Measurements from ENCODE around the gene RTN4RL2. TPM values are rescaled to one million over a fixed set of nuclear protein-coding genes. Genes with fewer than 3 reads are reported as not detected.
A peak's percentile ranks its signal among the peaks of the same experiment; 100 is the strongest.

The RTN4RL2 gene
- total and polyA plus RNA-seq, 5 donors from 2014 or later = 0.11 TPM; not detected in 4

- Mint-ChIP-seq H3K27me3 (peaks cover 57% of the 10 kb centered on the region), H3K27ac (peak overlapping the region in 1 of 3 donors; percentile 68), H3K4me1 (peaks cover 0 to 46% (median 15%) of the 10 kb centered on the region in 4 donors), H3K4me3 (peak overlapping the region in 2 of 4 donors; percentile 1 to 46), H3K36me3 (peaks cover 13% of the 10 kb centered on the region), H3K9me3 (no peaks in the 10 kb centered on the region)
- Histone ChIP-seq H3K27ac (ENCODE audit: insufficient read depth, low read length, poor library complexity, severe bottlenecking) (no peak overlapping the region), H3K27me3 (ENCODE audit: control insufficient read depth, insufficient read depth, low read length) (peaks cover 5% of the 10 kb centered on the region), H3K4me1 (ENCODE audit: control insufficient read depth, insufficient read depth, low read length, poor library complexity, severe bottlenecking) (peaks cover 31% of the 10 kb centered on the region), H3K4me3 (ENCODE audit: low read depth, low read length) (no peak overlapping the region), H3K9me3 (ENCODE audit: control insufficient read depth in 2 of 2, low read length in 2 of 2) (no peaks in the 10 kb centered on the region), H3K36me3 (ENCODE audit: control insufficient read depth, insufficient read depth, low read length) (peaks cover 14% of the 10 kb centered on the region)
- DNase-seq (peak; percentile 19 to 71 (median 42)), ATAC-seq (ENCODE audit: low read depth in 2 of 2) (peak; percentile 21 to 46)
Observed at GRCh38 chr11:57480409-57481137, 20.2 kb downstream of the RTN4RL2 start.

GRCh38 chr11:57481315-57481714 lies 21.0 kb downstream of the RTN4RL2 start:
- Mint-ChIP-seq H3K9me3 (no peaks in the 10 kb centered on the region), H3K27me3 (peaks cover 53% of the 10 kb centered on the region), H3K36me3 (peaks cover 17% of the 10 kb centered on the region), H3K4me3 (no peak overlapping the region), H3K4me1 (peaks cover 0 to 39% (median 12%) of the 10 kb centered on the region in 4 donors), H3K27ac (peak overlapping the region in 1 of 3 donors; percentile 68)
- DNase-seq (no peak), ATAC-seq (ENCODE audit: low read depth in 2 of 2) (no peak)
- Histone ChIP-seq H3K27me3 (ENCODE audit: control insufficient read depth, insufficient read depth, low read length) (peaks cover 5% of the 10 kb centered on the region), H3K9me3 (ENCODE audit: control insufficient read depth in 2 of 2, low read length in 2 of 2) (no peaks in the 10 kb centered on the region), H3K4me1 (ENCODE audit: control insufficient read depth, insufficient read depth, low read length, poor library complexity, severe bottlenecking) (peaks cover 24% of the 10 kb centered on the region), H3K27ac (ENCODE audit: insufficient read depth, low read length, poor library complexity, severe bottlenecking) (no peak overlapping the region), H3K4me3 (ENCODE audit: low read depth, low read length) (no peak overlapping the region), H3K36me3 (ENCODE audit: control insufficient read depth, insufficient read depth, low read length) (peaks cover 18% of the 10 kb centered on the region)

- H3K4me3 Mint-ChIP-seq = peak overlapping the region in 1 of 4 donors; percentile 43
- no peak for DNase-seq
Observed at GRCh38 chr11:57481915-57482781, 21.8 kb downstream of the RTN4RL2 start.

GRCh38 chr11:57482782-57483561 lies 22.6 kb downstream of the RTN4RL2 start:
- H3K27me3 Mint-ChIP-seq = peaks cover 48% of the 10 kb centered on the region
- H3K27ac Mint-ChIP-seq = no peak overlapping the region
- H3K4me3 Mint-ChIP-seq = no peak overlapping the region
- H3K36me3 Mint-ChIP-seq = peaks cover 25% of the 10 kb centered on the region
- H3K27ac ChIP-seq (ENCODE audit: insufficient read depth, low read length, poor library complexity, severe bottlenecking) = no peak overlapping the region
- ATAC-seq (ENCODE audit: low read depth in 2 of 2) = peak; percentile 38 to 61
- peak; percentile 29 to 39 (median 35) for DNase-seq
- H3K36me3 ChIP-seq (ENCODE audit: control insufficient read depth, insufficient read depth, low read length) = peaks cover 28% of the 10 kb centered on the region
- H3K4me1 Mint-ChIP-seq = peaks cover 0 to 34% (median 11%) of the 10 kb centered on the region in 4 donors
- H3K9me3 Mint-ChIP-seq = no peaks in the 10 kb centered on the region
- H3K4me3 ChIP-seq (ENCODE audit: low read depth, low read length) = no peak overlapping the region
- no peaks in the 10 kb centered on the region for H3K9me3 ChIP-seq (ENCODE audit: control insufficient read depth in 2 of 2, low read length in 2 of 2)
- H3K4me1 ChIP-seq (ENCODE audit: control insufficient read depth, insufficient read depth, low read length, poor library complexity, severe bottlenecking) = peaks cover 16% of the 10 kb centered on the region
- H3K27me3 ChIP-seq (ENCODE audit: control insufficient read depth, insufficient read depth, low read length) = peaks cover 5% of the 10 kb centered on the region

More at GRCh38 chr11:57481915-57482781, 21.8 kb downstream of the RTN4RL2 start:
- peaks cover 16% of the 10 kb centered on the region for H3K4me1 ChIP-seq (ENCODE audit: control insufficient read depth, insufficient read depth, low read length, poor library complexity, severe bottlenecking)
- Mint-ChIP-seq H3K4me1 (peaks cover 0 to 35% (median 12%) of the 10 kb centered on the region in 4 donors), H3K9me3 (no peaks in the 10 kb centered on the region), H3K27ac (peak overlapping the region in 1 of 3 donors; percentile 43), H3K36me3 (peaks cover 17% of the 10 kb centered on the region), H3K27me3 (peaks cover 49% of the 10 kb centered on the region)
- H3K4me3 ChIP-seq (ENCODE audit: low read depth, low read length) = no peak overlapping the region
- no peak overlapping the region for H3K27ac ChIP-seq (ENCODE audit: insufficient read depth, low read length, poor library complexity, severe bottlenecking)
- H3K9me3 ChIP-seq (ENCODE audit: control insufficient read depth in 2 of 2, low read length in 2 of 2) = no peaks in the 10 kb centered on the region
- H3K36me3 ChIP-seq (ENCODE audit: control insufficient read depth, insufficient read depth, low read length) = peaks cover 20% of the 10 kb centered on the region
- ATAC-seq (ENCODE audit: low read depth in 2 of 2) = no peak
- peaks cover 5% of the 10 kb centered on the region for H3K27me3 ChIP-seq (ENCODE audit: control insufficient read depth, insufficient read depth, low read length)

GRCh38 chr11:57483562-57483918 lies 23.2 kb downstream of the RTN4RL2 start:
- no peak overlapping the region for H3K27ac Mint-ChIP-seq
- H3K4me3 Mint-ChIP-seq = no peak overlapping the region
- H3K36me3 ChIP-seq (ENCODE audit: control insufficient read depth, insufficient read depth, low read length) = peaks cover 34% of the 10 kb centered on the region
- peaks cover 5% of the 10 kb centered on the region for H3K27me3 ChIP-seq (ENCODE audit: control insufficient read depth, insufficient read depth, low read length)
- H3K4me3 ChIP-seq (ENCODE audit: low read depth, low read length) = no peak overlapping the region
- H3K9me3 Mint-ChIP-seq = no peaks in the 10 kb centered on the region
- DNase-seq = no peak
- H3K27me3 Mint-ChIP-seq = peaks cover 44% of the 10 kb centered on the region
- peaks cover 16% of the 10 kb centered on the region for H3K4me1 ChIP-seq (ENCODE audit: control insufficient read depth, insufficient read depth, low read length, poor library complexity, severe bottlenecking)
- peaks cover 0 to 32% (median 10%) of the 10 kb centered on the region in 4 donors for H3K4me1 Mint-ChIP-seq
- H3K9me3 ChIP-seq (ENCODE audit: control insufficient read depth in 2 of 2, low read length in 2 of 2) = no peaks in the 10 kb centered on the region
- ATAC-seq (ENCODE audit: low read depth in 2 of 2) = no peak
- H3K36me3 Mint-ChIP-seq = peaks cover 30% of the 10 kb centered on the region
- H3K27ac ChIP-seq (ENCODE audit: insufficient read depth, low read length, poor library complexity, severe bottlenecking) = no peak overlapping the region

GRCh38 chr11:57484141-57484710 lies 23.9 kb downstream of the RTN4RL2 start:
- DNase-seq = no peak
- Mint-ChIP-seq H3K36me3 (peaks cover 37% of the 10 kb centered on the region), H3K9me3 (no peaks in the 10 kb centered on the region), H3K27ac (no peak overlapping the region), H3K4me3 (no peak overlapping the region), H3K27me3 (peaks cover 38% of the 10 kb centered on the region), H3K4me1 (peaks cover 0 to 32% (median 10%) of the 10 kb centered on the region in 4 donors)
- ATAC-seq (ENCODE audit: low read depth in 2 of 2) = no peak
- no peak overlapping the region for H3K4me3 ChIP-seq (ENCODE audit: low read depth, low read length)
- H3K36me3 ChIP-seq (ENCODE audit: control insufficient read depth, insufficient read depth, low read length) = peaks cover 40% of the 10 kb centered on the region
- no peak overlapping the region for H3K27ac ChIP-seq (ENCODE audit: insufficient read depth, low read length, poor library complexity, severe bottlenecking)
- peaks cover 5% of the 10 kb centered on the region for H3K27me3 ChIP-seq (ENCODE audit: control insufficient read depth, insufficient read depth, low read length)
- peaks cover 16% of the 10 kb centered on the region for H3K4me1 ChIP-seq (ENCODE audit: control insufficient read depth, insufficient read depth, low read length, poor library complexity, severe bottlenecking)
- H3K9me3 ChIP-seq (ENCODE audit: control insufficient read depth in 2 of 2, low read length in 2 of 2) = no peaks in the 10 kb centered on the region
